Body of pancreas (tissue), 4 donors: ENCODE data around the gene PCP4. TPM values are rescaled to one million over a fixed set of nuclear protein-coding genes. Genes with fewer than 3 reads are reported as not detected.
A peak's percentile ranks its signal among the peaks of the same experiment; 100 is the strongest.

ENCODE experiments used
- ATAC-seq: fragments of 150-250 bp; one replicate; pipeline ENCODE4 v1.9.1; 2016
- DNase-seq, 4 donors: peaks; one replicate each; pipeline ENCODE4 v3.0.0-alpha.2; 2019
- H3K27ac ChIP-seq, 4 donors: fragments of 200-600 bp; sonication (generic); 1 replicate in 3 of 4; 2 replicates in 1 of 4; pipeline versions ENCODE4 v1.5.1 to v1.6.1; 2016 to 2019; ENCODE audit warnings: mild to moderate bottlenecking in 1 of 4, mixed read lengths in 1 of 4, moderate library complexity in 1 of 4
- H3K27me3 ChIP-seq, 2 donors: fragments of 200-600 bp; sonication (generic); one replicate each; pipeline ENCODE4 v1.6.0; 2016; ENCODE audit warnings: mild to moderate bottlenecking in 1 of 2
- H3K36me3 ChIP-seq, 2 donors: fragments of 200-600 bp; sonication (generic); replicated peaks in 1 of 2; 2 replicates each; pipeline ENCODE4 v1.5.1; 2016; ENCODE audit warnings: low read depth in 2 of 2; ENCODE audit not compliant: insufficient read depth in 1 of 2
- H3K4me1 ChIP-seq: fragments of 200-600 bp; sonication (generic); one replicate; pipeline ENCODE4 v1.6.0; 2016
- H3K4me3 ChIP-seq, 2 donors: fragments of 200-600 bp; sonication (generic); 1 replicate in 1 of 2; 2 replicates in 1 of 2; pipeline ENCODE4 v1.5.1; 2016 to 2019
- H3K9me3 ChIP-seq, 3 donors: fragments of 200-600 bp; sonication (generic); 1 replicate in 2 of 3; 2 replicates in 1 of 3; pipeline ENCODE4 v1.5.1; 2016
- CTCF ChIP-seq, 7 experiments: fragments of 450-650 bp in 4 of 7; fragments of 200-600 bp in 3 of 7; sonication (generic) in 3 of 7; IDR thresholded peaks; one replicate each; pipeline ENCODE4 v1.5.1; 2016 to 2019; ENCODE audit warnings: antibody characterized with exemption in 7 of 7
- POLR2A ChIP-seq, 3 donors: fragments of 450-650 bp; IDR thresholded peaks; one replicate each; pipeline ENCODE4 v1.6.1; 2016; ENCODE audit warnings: antibody characterized with exemption in 3 of 3, mild to moderate bottlenecking in 2 of 3
- WGBS, 2 donors: methylation state at CpG; one replicate each; pipeline ENCODE4 v1.1.5; 2017; 5-methylcytosine and 5-hydroxymethylcytosine counted together
- intact Hi-C: fragments of 100-400 bp; cut with DNase I; formaldehyde crosslinking; loops from one replicate; pipeline ENCODE4 v1.15.1; 2023
- total RNA-seq, 2 donors: library from RNA; depleted of rRNA; stranded (reverse); fragments of >200 nt; gene quantifications; one replicate each; pipeline ENCODE4 v1.1.0, GENCODE V29; 2016

Gene PCP4
- 1 to 10 TPM in 1 of 2 donors, not detected in 1; 1.6 TPM for total RNA-seq

- intact Hi-C loops = loop anchor here (10.0 kb wide), 1 partner anchor 258 kb away; no protein-coding TSS in a partner anchor
- ATAC-seq = peak; percentile 55
- 7 to 25% methylated on average over 14 of the region's 14 CpGs for WGBS, 2 donors
These were observed at the start of gene PCP4 for GRCh38 chr21:39867198-39867650. Gene PCP4, plus strand, starts transcription at chr21:39867438. Its CDS starts 64 bp downstream, at chr21:39867502.

GRCh38 chr21:39818557-39818956, 48.7 kb upstream of the PCP4 start:
- H3K27me3 ChIP-seq = no peaks in the 10 kb centered on the region
- 46 to 61% methylated on average over 2 of the region's 2 CpGs for WGBS, 2 donors
- no peak for TF ChIP-seq POLR2A (IDR thresholded peaks at IDR 0.05)
- DNase-seq = no peak
- H3K4me1 ChIP-seq = no peaks in the 10 kb centered on the region
- H3K36me3 ChIP-seq = no peaks in the 10 kb centered on the region
- no peak overlapping the region for H3K27ac ChIP-seq
- intact Hi-C loops = no loop called here
- no peak overlapping the region for H3K4me3 ChIP-seq
- ATAC-seq = no peak
- H3K9me3 ChIP-seq = no peaks in the 10 kb centered on the region

More at GRCh38 chr21:39867198-39867650, at the start of gene PCP4:
- TF ChIP-seq POLR2A (IDR thresholded peaks at IDR 0.05) (no peak), CTCF (IDR thresholded peaks at IDR 0.05) (peak; percentile 56 to 82 (median 74))
- no peak within 1 kb of the TSS for H3K4me3 ChIP-seq
- no peaks in the 10 kb centered on the region for H3K4me1 ChIP-seq
- H3K36me3 ChIP-seq = no peaks in the 10 kb centered on the region
- no peaks in the 10 kb centered on the region for H3K27me3 ChIP-seq
- no peaks in the 10 kb centered on the region for H3K9me3 ChIP-seq
- no peak within 1 kb of the TSS for H3K27ac ChIP-seq
- DNase-seq = peak; percentile 58 to 71 (median 65)

- DNase-seq = no peak
- no peaks in the 10 kb centered on the region for H3K9me3 ChIP-seq
- no peaks in the 10 kb centered on the region for H3K27me3 ChIP-seq
- no peak overlapping the region for H3K4me3 ChIP-seq
- intact Hi-C loops = no loop called here
- 52 to 60% methylated on average over 3 of the region's 3 CpGs for WGBS, 2 donors
- TF ChIP-seq POLR2A (IDR thresholded peaks at IDR 0.05) = no peak
- no peak for TF ChIP-seq CTCF (IDR thresholded peaks at IDR 0.05)
- no peak for ATAC-seq
- H3K36me3 ChIP-seq = no peaks in the 10 kb centered on the region
- H3K27ac ChIP-seq = no peak overlapping the region
- no peaks in the 10 kb centered on the region for H3K4me1 ChIP-seq
These were observed 45.2 kb upstream of the PCP4 start for GRCh38 chr21:39822042-39822441.

GRCh38 chr21:39825250-39825649, 42.0 kb upstream of the PCP4 start:
- intact Hi-C loops = no loop called here
- H3K9me3 ChIP-seq = no peaks in the 10 kb centered on the region
- no peaks in the 10 kb centered on the region for H3K4me1 ChIP-seq
- 72 to 75% methylated on average over 1 of the region's 1 CpG for WGBS, 2 donors
- TF ChIP-seq POLR2A (IDR thresholded peaks at IDR 0.05) (no peak), CTCF (IDR thresholded peaks at IDR 0.05) (no peak)
- no peaks in the 10 kb centered on the region for H3K36me3 ChIP-seq
- DNase-seq = no peak
- no peak for ATAC-seq
- no peak overlapping the region for H3K27ac ChIP-seq
- H3K4me3 ChIP-seq = no peak overlapping the region
- H3K27me3 ChIP-seq = no peaks in the 10 kb centered on the region

GRCh38 chr21:39834543-39834942, 32.7 kb upstream of the PCP4 start:
- Histone ChIP-seq H3K36me3 (no peaks in the 10 kb centered on the region), H3K27me3 (no peaks in the 10 kb centered on the region), H3K9me3 (no peaks in the 10 kb centered on the region), H3K4me1 (no peaks in the 10 kb centered on the region), H3K27ac (no peak overlapping the region), H3K4me3 (no peak overlapping the region)
- no peak for TF ChIP-seq CTCF (IDR thresholded peaks at IDR 0.05)
- TF ChIP-seq POLR2A (IDR thresholded peaks at IDR 0.05) = no peak
- no peak for ATAC-seq
- no peak for DNase-seq
- 65 to 76% methylated on average over 4 of the region's 4 CpGs for WGBS, 2 donors
- intact Hi-C loops = no loop called here
